Kidney (tissue), 14 donors: ENCODE measurements around the gene MAML2. TPM values are rescaled to one million over a fixed set of nuclear protein-coding genes. Genes with fewer than 3 reads are reported as not detected.

Experiments
- DNase-seq, 5 donors: peaks; one replicate each; pipeline ENCODE4 v3.0.0-alpha.2; 2013 to 2020
- FAIRE-seq: peaks from 2 replicates; lab custom pipeline; 2012; peaks lifted over from hg19 to GRCh38; lab: Jason Lieb, UNC
- H3K27ac ChIP-seq, 2 donors: one replicate each; pipeline ENCODE4 v1.7.0; 2013; ENCODE audit warnings: low read depth in 2 of 2, low read length in 2 of 2, inconsistent platforms in 1 of 2
- H3K27me3 ChIP-seq: one replicate; pipeline ENCODE4 v1.7.1; 2013; ENCODE audit warnings: low read length, inconsistent platforms; ENCODE audit not compliant: control insufficient read depth, insufficient read depth
- H3K36me3 ChIP-seq, 3 donors: one replicate each; pipeline versions ENCODE4 v1.7.0 to v1.7.1; 2013; ENCODE audit warnings: low read length in 3 of 3, control low read depth in 1 of 3, inconsistent platforms in 1 of 3; ENCODE audit not compliant: insufficient read depth in 3 of 3, control insufficient read depth in 2 of 3
- H3K4me1 ChIP-seq, 3 donors: one replicate each; pipeline versions ENCODE4 v1.7.0 to v1.7.1; 2013; ENCODE audit warnings: low read length in 3 of 3, inconsistent platforms in 1 of 3, low read depth in 1 of 3; ENCODE audit not compliant: control insufficient read depth in 2 of 3, insufficient read depth in 2 of 3
- H3K4me3 ChIP-seq, 3 donors: one replicate each; pipeline versions ENCODE4 v1.7.0 to v1.8.1; 2013; ENCODE audit warnings: low read length in 3 of 3, control low read depth in 1 of 3, inconsistent platforms in 1 of 3
- H3K9ac ChIP-seq, 3 donors: one replicate each; pipeline versions ENCODE4 v1.7.0 to v1.7.1; 2013; ENCODE audit warnings: low read length in 3 of 3, control low read depth in 1 of 3, inconsistent platforms in 1 of 3
- H3K9me3 ChIP-seq, 3 donors: one replicate each; pipeline versions ENCODE4 v1.7.0 to v1.7.1; 2013; ENCODE audit warnings: low read length in 3 of 3, control low read depth in 1 of 3, inconsistent platforms in 1 of 3; ENCODE audit not compliant: control insufficient read depth in 2 of 3, insufficient read depth in 1 of 3
- intact Hi-C: fragments of 100-400 bp; cut with DNase I; formaldehyde crosslinking; loops from one replicate; pipeline ENCODE4 v1.11.1; 2022
- polyA plus RNA-seq: library from polyadenylated mRNA; stranded (reverse); fragments of 350-450 nt; fragmentation: Illumina TruSeq; extraction: RNeasy Lipid Tissue Mini Kit (QIAGEN cat#74804); gene quantifications from one replicate; pipeline ENCODE4 v1.2.3, GENCODE V29; 2014; ENCODE audit warnings: low read depth, low replicate concordance; ENCODE audit not compliant: insufficient read depth
- total RNA-seq: library from RNA; stranded (reverse); fragmentation: NEBNext Ultra II Directional; extraction: Animal tissue kit (Norgen Biotek cat#: 25700); gene quantifications from one replicate; pipeline ENCODE4 v1.2.1, GENCODE V29; 2021
- TF ChIP-seq, protein P1 (sequence below): IDR thresholded peaks from 3 replicates; pipeline ENCODE4 v1.5.1; 2012; ENCODE audit warnings: mild to moderate bottlenecking, moderate library complexity, borderline replicate concordance; ENCODE audit not compliant: insufficient read depth; ENCODE audit errors: extremely low read depth
- donor health status: control.
- donor health status: control.
- donor health status: control.
- donor health status: control.
- donor health status: control.
- donor health status: DM: yes; HTN: yes; CAD: no.
- donor health status: Normal renal cell carcinoma (clear cell type).

The MAML2 gene
- total and polyA plus RNA-seq, 2 donors from 2014 or later: 4.9 to 32.3 TPM

GRCh38 chr11:96075532-96075959 lies 267.4 kb downstream of the MAML2 start:
- DNase-seq (no peak), FAIRE-seq (no peak)
- intact Hi-C loops: no loop called here
- no peaks in the 10 kb centered on the region for H3K27me3 ChIP-seq
- H3K27ac ChIP-seq: peak overlapping the region; percentile 26 to 63
- peaks cover 18 to 35% (median 31%) of the 10 kb centered on the region in 3 donors for H3K4me1 ChIP-seq
- TF ChIP-seq, protein P1, sequence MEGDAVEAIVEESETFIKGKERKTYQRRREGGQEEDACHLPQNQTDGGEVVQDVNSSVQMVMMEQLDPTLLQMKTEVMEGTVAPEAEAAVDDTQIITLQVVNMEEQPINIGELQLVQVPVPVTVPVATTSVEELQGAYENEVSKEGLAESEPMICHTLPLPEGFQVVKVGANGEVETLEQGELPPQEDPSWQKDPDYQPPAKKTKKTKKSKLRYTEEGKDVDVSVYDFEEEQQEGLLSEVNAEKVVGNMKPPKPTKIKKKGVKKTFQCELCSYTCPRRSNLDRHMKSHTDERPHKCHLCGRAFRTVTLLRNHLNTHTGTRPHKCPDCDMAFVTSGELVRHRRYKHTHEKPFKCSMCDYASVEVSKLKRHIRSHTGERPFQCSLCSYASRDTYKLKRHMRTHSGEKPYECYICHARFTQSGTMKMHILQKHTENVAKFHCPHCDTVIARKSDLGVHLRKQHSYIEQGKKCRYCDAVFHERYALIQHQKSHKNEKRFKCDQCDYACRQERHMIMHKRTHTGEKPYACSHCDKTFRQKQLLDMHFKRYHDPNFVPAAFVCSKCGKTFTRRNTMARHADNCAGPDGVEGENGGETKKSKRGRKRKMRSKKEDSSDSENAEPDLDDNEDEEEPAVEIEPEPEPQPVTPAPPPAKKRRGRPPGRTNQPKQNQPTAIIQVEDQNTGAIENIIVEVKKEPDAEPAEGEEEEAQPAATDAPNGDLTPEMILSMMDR: no peak
- H3K36me3 ChIP-seq: peaks cover 0 to 2% (median 0%) of the 10 kb centered on the region in 3 donors
- H3K9ac ChIP-seq: no peak overlapping the region
- H3K9me3 ChIP-seq: no peaks in the 10 kb centered on the region
- H3K4me3 ChIP-seq: no peak overlapping the region

GRCh38 chr11:96074551-96075310 lies 268.3 kb downstream of the MAML2 start:
- Histone ChIP-seq H3K9me3 (no peaks in the 10 kb centered on the region), H3K4me3 (no peak overlapping the region), H3K27me3 (no peaks in the 10 kb centered on the region), H3K9ac (peak overlapping the region in 1 of 3 donors; percentile 4), H3K4me1 (peaks cover 18 to 37% (median 35%) of the 10 kb centered on the region in 3 donors), H3K36me3 (peaks cover 0 to 2% (median 0%) of the 10 kb centered on the region in 3 donors), H3K27ac (peak overlapping the region; percentile 63 to 81)
- TF ChIP-seq, protein P1: no peak
- DNase-seq: peak in 1 of 5 donors; percentile 37
- no peak for FAIRE-seq
- intact Hi-C loops: no loop called here

- intact Hi-C loops: no loop called here
- no peaks in the 10 kb centered on the region for H3K36me3 ChIP-seq
- TF ChIP-seq, protein P1: no peak
These were observed 269.5 kb downstream of the MAML2 start for GRCh38 chr11:96073536-96073935.

More at GRCh38 chr11:96073536-96073935, 269.5 kb downstream of the MAML2 start:
- Histone ChIP-seq H3K27me3 (no peaks in the 10 kb centered on the region), H3K9me3 (no peaks in the 10 kb centered on the region), H3K27ac (peak overlapping the region; percentile 63 to 81), H3K9ac (peak overlapping the region in 1 of 3 donors; percentile 4), H3K4me3 (no peak overlapping the region), H3K4me1 (peaks cover 18 to 37% (median 31%) of the 10 kb centered on the region in 3 donors)
- DNase-seq (peak in 2 of 5 donors; percentile 84 to 88), FAIRE-seq (peak; percentile 32)
